ENCODE measurements around the gene IFI27L1.

The IFI27L1 gene

GRCh38 chr14:94075008-94075407 is 6.1 kb upstream of the IFI27L1 start:
- Histone ChIP-seq H3K9ac (ENCODE audit: low read depth, low read length, poor library complexity, severe bottlenecking) (no peak overlapping the region), H3K27me3 (ENCODE audit: insufficient read depth, low read length, poor library complexity, severe bottlenecking) (no peaks in the 10 kb centered on the region), H3K9me3 (ENCODE audit: insufficient read depth, low read depth, low read length) (peaks cover 18% of the 10 kb centered on the region; the same call in 1 of the 2 replicates), H3K4me3 (ENCODE audit: low read length, poor library complexity, severe bottlenecking) (peak overlapping the region; percentile 88), H3F3A (ENCODE audit: low read depth) (no peaks in the 10 kb centered on the region), H3K9me2 (replicated peaks; ENCODE audit: low read depth, low read length) (no peaks in the 10 kb centered on the region), H3K4me1 (ENCODE audit: insufficient read depth, low read length, poor library complexity, severe bottlenecking) (peaks cover 44% of the 10 kb centered on the region), H2AFZ (ENCODE audit: low read length) (no peak overlapping the region), H3K79me2 (ENCODE audit: insufficient read depth, low read length) (peaks cover 100% of the 10 kb centered on the region), H3K4me2 (ENCODE audit: low read depth, low read length, poor library complexity, severe bottlenecking) (peak overlapping the region; percentile 85), H4K20me1 (ENCODE audit: insufficient read depth, low read length, poor library complexity, severe bottlenecking) (peaks cover 47% of the 10 kb centered on the region), H3K36me3 (ENCODE audit: insufficient read depth, low read length) (peaks cover 5% of the 10 kb centered on the region; the same call in 1 of the 2 replicates)
- TF ChIP-seq, protein P1, sequence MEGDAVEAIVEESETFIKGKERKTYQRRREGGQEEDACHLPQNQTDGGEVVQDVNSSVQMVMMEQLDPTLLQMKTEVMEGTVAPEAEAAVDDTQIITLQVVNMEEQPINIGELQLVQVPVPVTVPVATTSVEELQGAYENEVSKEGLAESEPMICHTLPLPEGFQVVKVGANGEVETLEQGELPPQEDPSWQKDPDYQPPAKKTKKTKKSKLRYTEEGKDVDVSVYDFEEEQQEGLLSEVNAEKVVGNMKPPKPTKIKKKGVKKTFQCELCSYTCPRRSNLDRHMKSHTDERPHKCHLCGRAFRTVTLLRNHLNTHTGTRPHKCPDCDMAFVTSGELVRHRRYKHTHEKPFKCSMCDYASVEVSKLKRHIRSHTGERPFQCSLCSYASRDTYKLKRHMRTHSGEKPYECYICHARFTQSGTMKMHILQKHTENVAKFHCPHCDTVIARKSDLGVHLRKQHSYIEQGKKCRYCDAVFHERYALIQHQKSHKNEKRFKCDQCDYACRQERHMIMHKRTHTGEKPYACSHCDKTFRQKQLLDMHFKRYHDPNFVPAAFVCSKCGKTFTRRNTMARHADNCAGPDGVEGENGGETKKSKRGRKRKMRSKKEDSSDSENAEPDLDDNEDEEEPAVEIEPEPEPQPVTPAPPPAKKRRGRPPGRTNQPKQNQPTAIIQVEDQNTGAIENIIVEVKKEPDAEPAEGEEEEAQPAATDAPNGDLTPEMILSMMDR (conservative IDR thresholded peaks at IDR 0.05; ENCODE audit: low read length) = no peak
- TF ChIP-seq EZH2phosphoT487 (IDR thresholded peaks at IDR 0.05; ENCODE audit: borderline replicate concordance) = no peak

DNA sequence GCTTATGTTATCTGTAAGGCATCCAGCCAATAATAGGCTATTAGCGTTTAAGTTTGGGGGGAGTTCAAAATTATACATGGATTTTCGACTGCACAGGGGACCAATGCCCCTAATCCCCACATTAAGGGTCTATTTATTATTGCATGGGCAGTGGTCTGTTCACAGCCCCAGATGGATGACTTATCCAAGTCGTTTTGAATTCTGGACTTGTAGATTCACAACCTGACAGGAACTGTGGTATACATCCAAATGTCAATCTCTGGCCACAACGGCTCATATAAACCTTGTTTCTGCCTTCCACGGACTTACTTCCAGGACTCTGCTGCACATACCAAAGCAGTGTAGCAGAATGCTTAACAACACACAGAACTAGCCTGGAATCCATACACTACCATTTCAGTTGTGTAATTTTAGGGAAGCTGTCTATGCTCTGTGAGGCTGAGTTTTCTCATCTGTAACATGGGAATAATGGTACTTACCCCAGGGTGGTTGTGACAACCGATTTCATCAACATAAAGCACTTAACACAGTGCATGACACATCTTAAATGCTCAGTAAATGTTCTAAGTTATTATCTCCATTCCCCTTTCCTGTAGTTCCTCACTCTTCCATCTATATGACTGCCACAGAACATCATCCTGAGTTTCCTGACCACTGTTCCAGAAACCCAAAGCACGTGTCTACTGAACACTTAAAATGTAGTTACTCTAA is 3.8 kb upstream of the IFI27L1 start:
- Histone ChIP-seq H3K9me2 (replicated peaks; ENCODE audit: low read depth, low read length) (no peaks in the 10 kb centered on the region), H3K9me3 (ENCODE audit: insufficient read depth, low read depth, low read length) (peaks cover 13% of the 10 kb centered on the region; the same call in 1 of the 2 replicates), H3F3A (ENCODE audit: low read depth) (no peaks in the 10 kb centered on the region), H3K36me3 (ENCODE audit: insufficient read depth, low read length) (peaks cover 5% of the 10 kb centered on the region; the same call in 1 of the 2 replicates), H3K4me3 (ENCODE audit: low read length, poor library complexity, severe bottlenecking) (peak overlapping the region; percentile 88), H3K4me1 (ENCODE audit: insufficient read depth, low read length, poor library complexity, severe bottlenecking) (peaks cover 49% of the 10 kb centered on the region), H4K20me1 (ENCODE audit: insufficient read depth, low read length, poor library complexity, severe bottlenecking) (peaks cover 54% of the 10 kb centered on the region), H2AFZ (ENCODE audit: low read length) (no peak overlapping the region), H3K9ac (ENCODE audit: low read depth, low read length, poor library complexity, severe bottlenecking) (peak overlapping the region; percentile 96), H3K4me2 (ENCODE audit: low read depth, low read length, poor library complexity, severe bottlenecking) (peak overlapping the region; percentile 85), H3K27me3 (ENCODE audit: insufficient read depth, low read length, poor library complexity, severe bottlenecking) (no peaks in the 10 kb centered on the region), H3K79me2 (ENCODE audit: insufficient read depth, low read length) (peaks cover 98% of the 10 kb centered on the region)
- TF ChIP-seq, protein P1 (conservative IDR thresholded peaks at IDR 0.05; ENCODE audit: low read length) = no peak
- TF ChIP-seq EZH2phosphoT487 (IDR thresholded peaks at IDR 0.05; ENCODE audit: borderline replicate concordance) = no peak

DNA sequence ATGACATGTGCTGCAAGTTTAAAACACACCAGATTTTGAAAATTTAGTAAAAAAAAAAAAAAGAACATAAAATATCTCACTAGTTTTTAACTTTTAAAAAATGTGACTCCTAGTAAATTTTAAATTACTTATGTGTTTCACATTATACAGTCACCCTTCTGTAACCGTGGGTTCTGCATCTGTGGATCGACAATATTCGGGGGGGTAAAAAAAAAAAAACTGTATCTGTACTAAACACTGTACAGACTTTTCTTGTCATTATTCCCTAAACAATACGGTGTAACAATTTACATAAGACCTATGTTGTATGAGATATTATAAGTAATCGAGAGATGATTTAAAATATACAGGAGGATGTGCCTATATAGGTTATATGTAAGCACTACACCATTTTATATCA is 3.3 kb upstream of the IFI27L1 start:
- H3K79me2 ChIP-seq (ENCODE audit: insufficient read depth, low read length) = peaks cover 94% of the 10 kb centered on the region
- peak overlapping the region; percentile 85 for H3K4me2 ChIP-seq (ENCODE audit: low read depth, low read length, poor library complexity, severe bottlenecking)
- no peaks in the 10 kb centered on the region for H3K9me2 ChIP-seq (replicated peaks; ENCODE audit: low read depth, low read length)
- H4K20me1 ChIP-seq (ENCODE audit: insufficient read depth, low read length, poor library complexity, severe bottlenecking) = peaks cover 54% of the 10 kb centered on the region
- peak overlapping the region; percentile 96 for H3K9ac ChIP-seq (ENCODE audit: low read depth, low read length, poor library complexity, severe bottlenecking)
- no peaks in the 10 kb centered on the region for H3F3A ChIP-seq (ENCODE audit: low read depth)
- H3K4me1 ChIP-seq (ENCODE audit: insufficient read depth, low read length, poor library complexity, severe bottlenecking) = peaks cover 49% of the 10 kb centered on the region
- H3K27me3 ChIP-seq (ENCODE audit: insufficient read depth, low read length, poor library complexity, severe bottlenecking) = no peaks in the 10 kb centered on the region
- H3K36me3 ChIP-seq (ENCODE audit: insufficient read depth, low read length) = peaks cover 5% of the 10 kb centered on the region; the same call in 1 of the 2 replicates
- H3K4me3 ChIP-seq (ENCODE audit: low read length, poor library complexity, severe bottlenecking) = peak overlapping the region; percentile 88
- TF ChIP-seq, protein P1 (conservative IDR thresholded peaks at IDR 0.05; ENCODE audit: low read length) = no peak
- no peak for TF ChIP-seq EZH2phosphoT487 (IDR thresholded peaks at IDR 0.05; ENCODE audit: borderline replicate concordance)
- H2AFZ ChIP-seq (ENCODE audit: low read length) = no peak overlapping the region
- H3K9me3 ChIP-seq (ENCODE audit: insufficient read depth, low read depth, low read length) = peaks cover 13% of the 10 kb centered on the region; the same call in 1 of the 2 replicates

Data from Loucy (cell line).